Endothelial cell of umbilical vein (primary cell): ENCODE data around the gene RER1. TPM values are rescaled to one million over a fixed set of nuclear protein-coding genes. Genes with fewer than 3 reads are reported as not detected.
"Not testable (repeated sequence)": the region's sequence is repeated elsewhere in the genome, so short reads cannot be mapped to it uniquely, and the experiment has no call there.

Experiments used
- BruUV-seq: library from RNA; stranded (reverse); fragments of 400-500 nt; replicated peaks from 2 replicates; lab custom pipeline; 2021; lab: Mats Ljungman, UMichigan
- CTCF ChIA-PET: fragments of 300-600, 350-600 bp; sonication (Branson Sonifier 250); formaldehyde crosslinking; loops from one replicate; lab custom pipeline; 2021; ENCODE audit warnings: antibody characterized with exemption, inconsistent platforms; lab: Charles Lee
- POLR2A ChIA-PET: fragments of 300-600, 350-600 bp; sonication (Branson Sonifier 250); formaldehyde crosslinking; loops from one replicate; lab custom pipeline; 2021; ENCODE audit warnings: antibody characterized with exemption, inconsistent platforms; lab: Charles Lee
- DNase-seq: peaks from one replicate; pipeline ENCODE4 v3.0.0-alpha.2; 2011; ENCODE audit warnings: low read depth, low spot score
- FAIRE-seq: peaks from 2 replicates; lab custom pipeline; 2011; peaks lifted over from hg19 to GRCh38; lab: Jason Lieb, UNC
- H2AFZ ChIP-seq: 2 replicates; pipeline ENCODE4 v1.6.0; 2012; ENCODE audit warnings: low read depth, low read length, control low read depth, inconsistent platforms
- H3K27ac ChIP-seq: 2 replicates; pipeline ENCODE4 v1.5.1; 2011; ENCODE audit warnings: low read depth, mild to moderate bottlenecking, control low read depth, low read length, moderate library complexity; ENCODE audit not compliant: insufficient read depth
- H3K27me3 ChIP-seq, 2 experiments: 2 replicates each; pipeline versions ENCODE4 v1.6.0 to v1.6.1; 2011; ENCODE audit warnings: low read length in 2 of 2, mixed read lengths in 1 of 2; ENCODE audit not compliant: control insufficient read depth in 2 of 2, insufficient read depth in 2 of 2
- H3K36me3 ChIP-seq, 2 experiments: 2 replicates in 1 of 2; 3 replicates in 1 of 2; pipeline ENCODE4 v1.5.1; 2011; ENCODE audit warnings: low read length in 2 of 2, mild to moderate bottlenecking in 1 of 2, moderate library complexity in 1 of 2; ENCODE audit not compliant: control insufficient read depth in 2 of 2, insufficient read depth in 2 of 2; ENCODE audit errors: extremely low read depth in 1 of 2
- H3K4me1 ChIP-seq: 3 replicates; pipeline ENCODE4 v1.5.1; 2011; ENCODE audit warnings: mild to moderate bottlenecking, low read length; ENCODE audit not compliant: control insufficient read depth, insufficient read depth; ENCODE audit errors: extremely low read depth
- H3K4me2 ChIP-seq: 2 replicates; pipeline ENCODE4 v1.6.1; 2011; ENCODE audit warnings: low read length, control low read depth, mixed read lengths; ENCODE audit not compliant: insufficient read depth
- H3K4me3 ChIP-seq, 3 experiments: fragments of 200-600 bp in 1 of 3; sonication (generic), shearing (Covaris generic) in 1 of 3; replicated peaks in 1 of 3; 2 replicates each; pipeline ENCODE4 v1.5.1; 2011 to 2016; ENCODE audit warnings: control low read depth in 3 of 3, low read length in 3 of 3, mild to moderate bottlenecking in 2 of 3, inconsistent platforms in 1 of 3, low read depth in 1 of 3, moderate library complexity in 1 of 3; ENCODE audit not compliant: insufficient read depth in 1 of 3
- H3K79me2 ChIP-seq: 2 replicates; pipeline ENCODE4 v1.6.0; 2012; ENCODE audit warnings: low read length, inconsistent platforms; ENCODE audit not compliant: control insufficient read depth, insufficient read depth
- H3K9ac ChIP-seq: replicated peaks from 2 replicates; pipeline ENCODE3; 2011; ENCODE audit warnings: low read length, control low read depth; ENCODE audit not compliant: insufficient read depth; ENCODE audit errors: extremely low read depth
- H3K9me1 ChIP-seq: replicated peaks from 3 replicates; pipeline ENCODE4 v1.6.0; 2011; ENCODE audit warnings: mild to moderate bottlenecking, low read length; ENCODE audit not compliant: control insufficient read depth, insufficient read depth; ENCODE audit errors: extremely low read depth
- H3K9me3 ChIP-seq: replicated peaks from 2 replicates; pipeline ENCODE4 v1.5.1; 2012; ENCODE audit warnings: low read length, inconsistent platforms; ENCODE audit not compliant: control insufficient read depth, insufficient read depth
- H4K20me1 ChIP-seq: replicated peaks from 2 replicates; pipeline ENCODE3; 2011; ENCODE audit warnings: mild to moderate bottlenecking, low read length; ENCODE audit not compliant: control insufficient read depth, insufficient read depth; ENCODE audit errors: extremely low read depth
- EZH2 ChIP-seq: IDR thresholded peaks from 2 replicates; pipeline ENCODE4 v1.6.1; 2012; ENCODE audit warnings: borderline replicate concordance, low read depth, mild to moderate bottlenecking, moderate library complexity, low read length, inconsistent platforms; ENCODE audit not compliant: severe bottlenecking
- GATA2 ChIP-seq: IDR thresholded peaks from 2 replicates; pipeline ENCODE4 v1.7.0; 2011; ENCODE audit warnings: low read depth, mild to moderate bottlenecking, moderate library complexity, mixed read lengths, low read length; ENCODE audit not compliant: insufficient read length, insufficient read depth
- POLR2A ChIP-seq: IDR thresholded peaks from 2 replicates; pipeline ENCODE4 v1.6.1; 2012; ENCODE audit warnings: low read depth, mild to moderate bottlenecking, control low read depth, low read length
- POLR2AphosphoS5 ChIP-seq: IDR thresholded peaks from 2 replicates; pipeline ENCODE4 v1.6.1; 2012; ENCODE audit warnings: low read depth, mild to moderate bottlenecking, control low read depth, low read length, moderate library complexity; ENCODE audit not compliant: insufficient read depth
- dilution Hi-C: fragments of 300-500 bp; cut with MboI; formaldehyde crosslinking; loops from one replicate; pipeline ENCODE4 v1.15.0; 2019; ENCODE audit warnings: low sequenced_read_pairs; ENCODE audit not compliant: extremely low pct_ligation_motif_present
- intact Hi-C: fragments of 100-400 bp; cut with micrococcal nuclease; formaldehyde crosslinking; loops from one replicate; pipeline ENCODE4 v1.10.0; 2022
- polyA plus RNA-seq, 4 experiments: library from polyadenylated mRNA; depleted of rRNA in 3 of 4; stranded (reverse) in 3 of 4; unstranded in 1 of 4; fragments of >200 nt; gene quantifications; 2 replicates each; pipeline versions ENCODE4 v1.2.1 to v1.2.3, GENCODE V29; 2011 to 2012; ENCODE audit warnings: missing spikeins in 1 of 4
- total RNA-seq: library from RNA; stranded (reverse); gene quantifications from 2 replicates; pipeline ENCODE4 v1.2.3, GENCODE V29; 2021

Gene RER1
- total and polyA plus RNA-seq, 2 donors (not counting 3 experiments of a cell fraction or from before 2014, with no cell fraction given): 179 to 292 TPM

DNA sequence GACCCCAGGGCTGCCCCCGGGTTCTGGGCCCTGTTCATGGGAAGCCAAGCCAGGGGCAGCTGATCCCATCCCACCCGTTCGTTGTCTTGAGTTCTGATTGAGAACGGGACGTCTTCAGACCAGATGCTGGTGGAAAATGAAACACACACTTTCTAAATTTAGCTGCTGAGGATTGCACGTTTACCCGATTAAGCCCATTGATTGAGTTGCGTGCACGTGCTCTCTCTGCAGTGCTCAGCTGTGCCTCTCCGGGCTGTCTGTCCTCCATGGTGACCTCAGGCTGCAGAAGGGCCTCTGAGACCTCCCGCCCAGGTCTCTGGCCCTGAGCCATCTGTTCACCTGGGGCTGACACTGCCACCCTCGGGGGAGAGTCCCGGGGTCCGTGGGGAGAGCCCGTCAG lies 47.7 kb downstream of the RER1 start:
- Histone ChIP-seq H2AFZ (no peak overlapping the region), H3K27ac (no peak overlapping the region), H4K20me1 (no peaks in the 10 kb centered on the region), H3K9me3 (no peaks in the 10 kb centered on the region), H3K36me3 (no peaks in the 10 kb centered on the region), H3K9ac (no peak overlapping the region), H3K9me1 (no peaks in the 10 kb centered on the region), H3K4me2 (no peak overlapping the region), H3K79me2 (no peaks in the 10 kb centered on the region), H3K27me3 (peaks cover 6 to 13% of the 10 kb centered on the region in 2 experiments), H3K4me3 (no peak overlapping the region), H3K4me1 (peaks cover 4% of the 10 kb centered on the region)
- dilution Hi-C loops (no loop called here), intact Hi-C loops (no loop called here)
- TF ChIP-seq POLR2AphosphoS5 (no peak), EZH2 (no peak), GATA2 (no peak), POLR2A (no peak)
- POLR2A ChIA-PET: no interaction called here
- no peak for FAIRE-seq
- DNase-seq: no peak
- CTCF ChIA-PET: no interaction called here
- BruUV-seq: no TSS peak

DNA sequence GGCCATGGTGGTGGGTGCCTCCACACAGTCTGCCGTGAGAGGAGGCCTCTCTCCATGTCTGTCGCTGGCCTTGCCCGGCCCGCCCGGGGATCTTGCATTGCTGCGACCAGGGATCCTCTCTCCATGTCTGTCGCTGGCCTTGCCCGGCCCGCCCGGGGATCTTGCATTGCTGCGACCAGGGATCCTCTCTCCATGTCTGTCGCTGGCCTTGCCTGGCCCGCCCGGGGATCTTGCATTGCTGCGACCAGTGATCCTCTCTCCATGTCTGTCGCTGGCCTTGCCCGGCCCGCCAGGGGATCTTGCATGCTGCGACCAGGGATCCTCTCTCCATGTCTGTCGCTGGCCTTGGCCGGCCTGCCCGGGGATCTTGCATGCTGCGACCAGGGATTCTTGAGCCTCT lies 48.7 kb downstream of the RER1 start:
- H3K4me1 ChIP-seq, BruUV-seq, intact Hi-C loops, POLR2A ChIA-PET, H3K4me3 ChIP-seq, H3K9me3 ChIP-seq, H3K27ac ChIP-seq, dilution Hi-C loops, CTCF ChIA-PET, H3K36me3 ChIP-seq, H2AFZ ChIP-seq, H3K79me2 ChIP-seq, DNase-seq, H4K20me1 ChIP-seq, H3K9me1 ChIP-seq, H3K9ac ChIP-seq, H3K4me2 ChIP-seq: not testable (repeated sequence)
- FAIRE-seq: peak; percentile 90
- H3K27me3 ChIP-seq: peaks cover 6 to 13% of the 10 kb centered on the region in 2 experiments
